Activated CD8-positive, alpha-beta memory T cell treated with anti-CD3 and anti-CD28 coated beads, Interleukin-2, amount 50 U/mL, for 24 hours (primary cell): ENCODE measurements around the gene FRMPD4.

Source experiments
- DNase-seq: peaks from one replicate; pipeline ENCODE4 v3.0.0-alpha.2; 2020; ENCODE audit errors: extremely low read depth

FRMPD4 gene

DNA sequence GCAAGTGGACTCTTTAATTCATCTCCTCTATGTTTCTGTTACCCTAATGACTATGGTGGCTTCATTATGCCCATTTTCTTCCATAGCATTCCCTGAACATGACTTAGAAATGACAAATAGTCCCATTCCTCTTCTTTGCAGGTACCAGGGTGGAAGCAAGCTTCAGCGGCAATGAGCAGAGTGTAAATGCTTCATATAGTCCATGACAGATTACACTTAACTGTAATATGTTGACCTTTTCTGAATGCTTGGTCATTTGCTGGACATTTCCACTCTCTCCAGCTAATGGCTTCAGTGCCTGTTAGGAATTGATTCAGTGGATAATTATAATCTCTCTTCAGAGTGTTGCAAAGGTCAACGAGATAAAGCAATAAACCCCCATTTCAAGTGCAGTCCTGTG lies 523.2 kb downstream of the FRMPD4 start:
- DNase-seq: no peak

DNA sequence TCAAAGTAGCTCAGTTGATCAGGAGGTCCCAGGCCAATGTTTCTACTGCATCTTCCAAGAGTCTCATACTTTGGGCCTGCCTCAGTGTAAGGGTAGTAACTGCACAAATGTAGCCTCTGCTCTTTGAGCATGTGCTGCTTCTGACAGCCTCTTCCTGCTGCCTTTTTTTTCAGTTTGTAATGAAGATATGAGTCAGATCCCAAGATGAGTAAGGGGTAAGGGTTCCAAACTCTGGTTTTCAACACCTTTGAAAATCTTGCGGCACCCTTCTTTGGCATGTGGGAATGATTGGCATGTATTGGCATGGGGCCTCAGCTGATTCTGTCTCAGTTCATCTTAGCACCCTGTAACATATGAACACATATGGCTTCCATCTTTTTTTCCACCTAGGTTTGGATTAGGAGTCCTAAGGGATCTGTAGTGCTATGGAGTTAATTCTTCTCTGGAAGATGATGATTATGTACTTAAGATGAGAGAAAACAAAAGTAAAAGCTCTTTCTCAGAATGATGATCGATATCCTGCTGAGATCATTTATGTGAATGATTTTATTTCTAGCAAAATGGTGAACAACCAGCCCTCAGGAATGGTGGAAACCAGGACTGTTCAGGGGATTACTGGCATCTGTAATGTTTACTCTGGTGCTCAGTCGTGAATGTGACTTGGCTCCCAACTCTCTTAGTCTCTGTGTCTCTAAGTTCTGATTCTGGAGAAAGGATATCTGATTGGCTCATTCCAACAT lies 534.3 kb downstream of the FRMPD4 start:
- no peak for DNase-seq

DNA sequence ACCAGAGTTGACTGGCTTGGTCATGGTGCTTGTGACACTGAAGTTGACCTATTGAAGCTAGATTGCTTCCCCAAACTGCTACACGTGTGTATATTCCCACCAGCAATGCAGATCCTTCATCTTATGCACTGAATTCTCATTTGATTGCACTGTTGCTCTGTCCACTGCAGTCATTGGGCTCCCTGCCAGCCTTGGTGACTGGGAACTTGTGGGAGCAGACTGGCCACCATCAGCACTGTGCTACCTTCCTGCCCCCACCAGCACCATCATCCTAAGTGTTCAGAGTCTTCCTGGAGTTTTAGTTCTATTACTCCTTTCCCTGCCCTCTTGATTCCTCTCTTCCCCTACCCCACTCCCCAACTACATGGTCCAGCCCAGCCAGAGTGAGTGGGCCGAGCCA lies 535.2 kb downstream of the FRMPD4 start:
- DNase-seq: no peak

DNA sequence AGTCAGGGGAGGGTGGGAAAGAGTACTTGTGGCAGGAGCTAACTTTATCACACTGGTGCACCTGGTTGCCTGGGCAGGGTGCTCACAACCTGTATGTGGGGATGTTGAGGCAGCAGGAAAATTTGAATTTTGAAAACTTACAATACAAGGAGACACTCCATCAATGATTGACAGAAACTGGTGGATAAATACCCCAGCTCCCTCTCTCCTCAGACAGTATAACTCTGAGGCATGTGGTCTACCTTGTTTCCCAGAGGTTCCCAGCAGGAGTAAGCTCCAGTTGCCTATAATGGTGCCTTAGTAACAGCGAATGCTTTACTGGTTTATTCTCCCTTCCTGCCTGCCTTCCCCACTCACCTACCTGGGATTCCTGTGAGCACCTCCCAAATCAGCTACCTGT lies 541.2 kb downstream of the FRMPD4 start:
- no peak for DNase-seq

DNA sequence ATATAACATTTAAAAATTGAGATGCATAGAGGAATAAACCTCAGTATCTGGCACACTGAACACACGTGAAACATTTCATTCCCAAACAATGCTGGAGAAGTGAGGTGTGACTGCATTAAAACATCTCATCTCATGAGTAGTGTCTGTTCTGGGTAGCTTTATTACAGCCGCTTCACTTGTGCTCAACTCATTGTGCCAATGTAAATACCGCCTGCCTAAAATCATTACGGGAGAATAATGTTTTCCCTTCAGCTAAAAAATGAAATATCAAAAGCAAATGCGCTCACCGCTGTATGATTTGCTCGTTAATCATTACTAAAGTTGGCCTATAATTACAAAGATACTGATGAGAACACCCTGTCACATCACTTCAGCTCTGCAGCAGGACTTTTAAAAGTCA lies 542.8 kb downstream of the FRMPD4 start:
- no peak for DNase-seq

DNA sequence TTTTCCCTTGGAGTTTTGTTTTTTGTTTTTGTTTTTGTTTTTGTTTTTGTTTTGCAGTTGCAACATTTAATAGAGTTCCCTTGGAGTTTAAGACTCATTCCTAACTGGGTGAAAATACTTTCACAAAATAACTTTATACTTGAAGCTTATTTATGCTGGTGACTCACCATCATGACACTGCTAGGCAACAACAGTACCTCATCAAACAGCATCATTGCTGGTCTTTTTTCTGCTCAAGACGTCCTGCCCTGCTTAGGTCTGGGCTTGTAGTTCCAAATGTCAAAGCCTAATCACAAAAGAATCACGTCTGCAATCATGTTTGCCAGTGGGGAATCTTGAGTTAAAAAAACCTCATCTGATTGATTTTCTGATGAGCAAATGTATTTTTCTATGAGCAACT lies 547.3 kb downstream of the FRMPD4 start:
- no peak for DNase-seq

DNA sequence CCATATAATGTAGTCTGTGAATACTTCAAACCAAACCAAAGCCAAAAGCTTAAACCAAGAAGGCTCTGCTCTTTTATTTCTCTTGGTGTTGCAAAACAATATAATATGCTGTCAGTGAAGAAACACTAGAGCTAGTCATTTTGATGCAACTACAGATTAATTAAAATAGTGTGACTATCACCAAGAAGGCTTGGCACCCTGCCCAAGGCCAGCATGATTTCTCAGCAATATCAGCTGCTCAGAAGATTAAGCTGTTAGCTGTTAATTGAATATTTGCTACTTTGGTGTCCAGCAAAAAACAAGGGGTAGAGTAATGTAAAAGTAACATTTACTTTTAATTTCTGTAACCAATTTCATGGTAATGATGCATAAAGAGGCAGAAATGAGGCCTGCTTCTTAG lies 548.1 kb downstream of the FRMPD4 start:
- DNase-seq: no peak

DNA sequence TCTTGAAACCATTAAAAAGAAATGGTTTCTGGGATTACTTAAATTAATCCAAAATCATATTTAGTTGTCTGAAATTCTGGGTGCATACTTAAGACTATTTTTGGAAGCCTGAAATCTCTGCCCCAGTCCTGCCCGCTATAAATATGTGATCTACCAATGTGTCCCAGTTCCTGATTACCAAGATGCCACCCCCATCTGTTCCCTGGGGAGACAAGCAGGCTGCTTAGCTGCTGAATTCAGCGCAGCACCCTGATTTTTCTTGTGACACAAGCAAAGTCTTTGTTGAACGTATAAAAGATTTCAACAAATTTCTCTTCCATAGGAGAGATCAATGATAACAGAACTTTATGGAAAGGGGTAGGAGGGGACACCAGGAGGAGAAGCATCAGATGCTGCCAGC lies 552.4 kb downstream of the FRMPD4 start:
- DNase-seq: no peak

DNA sequence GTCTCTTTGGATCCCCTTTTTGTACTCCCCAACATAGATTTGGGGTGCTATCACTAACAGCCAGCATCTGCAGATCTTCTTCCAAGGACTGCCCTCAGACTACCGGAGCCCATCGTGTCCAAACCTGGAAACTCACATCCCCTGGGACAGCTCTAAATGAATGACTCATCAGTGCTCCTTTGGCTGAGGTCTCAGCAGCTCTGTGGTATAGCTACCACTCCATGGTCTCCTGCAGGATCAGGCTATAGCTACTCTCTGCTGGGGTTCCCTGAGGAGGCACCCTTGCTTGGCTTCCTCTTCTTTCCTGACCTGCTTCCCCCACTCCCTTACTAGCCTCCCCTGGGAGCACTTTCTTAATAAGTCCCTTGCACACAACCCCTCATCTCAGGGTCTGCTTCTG lies 555.5 kb downstream of the FRMPD4 start:
- no peak for DNase-seq

DNA sequence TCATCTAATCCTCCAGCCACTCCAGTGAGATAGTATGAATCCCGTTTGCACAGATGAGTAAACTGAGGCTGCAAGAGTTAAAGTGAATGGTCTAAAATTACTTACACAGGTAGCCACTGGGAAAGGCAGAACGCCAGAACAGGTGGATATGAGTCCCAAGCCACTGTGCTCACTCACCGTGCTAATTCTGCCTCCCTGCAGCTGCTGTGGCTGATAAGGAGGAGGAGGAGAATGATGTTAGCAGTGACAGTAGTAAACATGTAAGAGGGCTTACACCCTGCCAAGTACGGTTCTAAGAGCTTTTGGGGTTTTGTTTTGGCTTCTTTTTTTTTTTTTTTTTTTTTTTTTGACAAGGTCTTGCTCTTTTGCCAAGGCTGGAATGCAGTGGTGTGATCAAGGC lies 562.5 kb downstream of the FRMPD4 start:
- no peak for DNase-seq

DNA sequence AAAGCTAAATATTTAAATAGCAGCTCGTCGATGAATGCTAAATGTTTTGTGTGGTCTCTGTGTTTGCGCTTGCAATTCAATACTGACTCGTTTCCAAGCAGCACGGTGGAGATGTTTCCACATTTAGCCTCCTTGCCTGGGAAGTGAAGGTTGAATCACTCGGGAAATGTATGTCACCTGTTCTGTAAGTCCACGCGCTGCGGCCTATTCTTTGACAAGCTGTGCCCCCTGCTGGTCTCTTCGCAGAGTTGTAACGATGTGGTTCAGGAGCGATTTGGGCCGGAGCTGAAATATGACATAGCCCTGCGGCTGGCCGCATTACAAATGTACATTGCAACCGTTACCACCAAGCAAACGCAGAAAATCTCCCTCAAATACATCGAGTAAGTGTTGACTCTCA lies 563.4 kb downstream of the FRMPD4 start:
- DNase-seq: no peak

DNA sequence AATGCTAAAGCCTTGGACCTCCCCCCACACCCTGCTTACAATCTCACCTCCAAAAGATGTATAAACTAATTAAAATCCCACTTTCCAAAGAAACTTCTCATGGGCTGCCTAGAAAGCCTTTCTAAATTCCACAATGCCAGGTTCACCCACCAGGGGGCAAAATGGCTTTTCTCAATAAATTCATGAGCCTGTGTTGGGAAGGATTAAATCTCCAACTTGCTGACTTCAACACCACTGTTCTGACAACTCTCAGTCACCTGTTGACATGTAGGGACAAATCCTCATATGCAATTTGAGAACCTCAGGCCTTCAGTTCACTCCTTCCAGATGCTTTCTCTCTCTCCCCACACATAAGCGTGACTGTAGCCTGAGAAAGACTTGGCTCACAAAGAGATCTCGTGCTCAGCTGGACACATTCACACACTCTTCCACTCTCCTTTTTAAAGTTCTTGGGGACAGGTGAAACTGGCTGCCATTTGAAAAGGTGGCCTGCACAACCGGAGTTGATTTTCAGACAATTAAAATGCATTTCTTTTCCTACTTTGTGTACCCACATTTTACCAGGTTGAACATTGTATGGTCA lies 564.3 kb downstream of the FRMPD4 start:
- DNase-seq: no peak

DNA sequence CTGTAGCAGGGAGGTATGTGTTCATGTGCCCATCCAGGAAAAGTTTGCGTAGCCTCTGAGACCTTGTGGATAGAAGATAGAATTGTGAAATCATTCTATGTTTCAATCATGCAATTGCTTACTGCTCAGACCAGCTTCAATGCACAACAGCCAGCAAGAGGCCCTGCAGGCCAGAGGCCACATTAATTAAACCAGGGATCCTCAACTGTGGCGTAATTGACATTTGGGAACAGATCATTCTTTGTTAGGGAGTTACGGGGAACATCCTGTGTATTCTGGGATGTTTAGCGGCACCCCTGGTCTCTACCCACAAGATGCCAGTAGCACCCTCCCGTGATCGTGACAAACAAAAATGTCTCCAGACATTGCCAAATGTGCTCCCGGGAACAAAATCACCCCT lies 566.4 kb downstream of the FRMPD4 start:
- no peak for DNase-seq

DNA sequence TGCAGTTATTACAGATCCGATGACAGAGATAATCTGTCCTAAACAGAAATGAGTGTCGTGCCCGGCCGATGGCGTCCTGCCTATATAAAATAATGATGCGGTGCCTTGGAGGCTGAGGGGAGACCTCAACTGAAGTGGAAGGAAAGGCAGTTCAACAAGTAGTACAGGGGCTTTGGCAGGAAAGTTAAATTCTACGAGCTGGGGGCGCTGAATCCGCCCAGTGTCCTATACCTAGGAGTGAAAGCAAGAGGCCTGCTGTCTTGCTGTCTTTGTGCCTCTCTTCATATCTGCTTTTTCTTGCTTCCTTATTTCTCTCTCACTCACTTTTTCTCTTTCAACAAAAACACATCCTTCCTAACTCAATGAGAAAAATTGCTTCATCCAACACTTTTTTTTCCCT lies 570.8 kb downstream of the FRMPD4 start:
- no peak for DNase-seq

DNA sequence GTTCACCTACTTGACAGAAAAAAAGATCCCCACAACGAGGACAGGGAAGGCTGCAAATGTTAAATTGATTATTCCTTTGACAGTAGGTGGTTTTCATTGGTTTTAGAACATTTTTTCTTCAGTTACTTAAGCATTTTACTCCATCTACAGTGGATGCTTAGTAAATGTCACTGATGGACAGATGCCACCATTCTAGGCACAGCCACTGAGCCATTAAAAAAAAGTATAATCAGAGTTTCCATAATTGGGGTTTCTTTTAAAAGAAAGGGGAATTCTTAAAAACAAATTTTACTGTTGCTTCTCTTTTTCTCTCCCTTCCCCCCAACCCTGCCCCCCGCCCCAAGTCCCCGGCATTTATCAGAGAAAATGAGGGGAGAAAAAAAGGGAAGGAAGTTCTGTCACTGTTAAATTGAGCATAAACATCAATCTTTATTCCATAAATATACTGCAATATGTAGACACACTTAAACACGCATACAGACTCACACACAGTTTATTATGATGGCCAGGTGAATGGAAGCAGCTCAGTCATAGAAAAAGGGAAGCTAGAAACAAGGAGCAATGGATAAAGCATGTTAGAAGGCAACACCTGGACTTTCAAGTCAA lies 573.3 kb downstream of the FRMPD4 start:
- no peak for DNase-seq

DNA sequence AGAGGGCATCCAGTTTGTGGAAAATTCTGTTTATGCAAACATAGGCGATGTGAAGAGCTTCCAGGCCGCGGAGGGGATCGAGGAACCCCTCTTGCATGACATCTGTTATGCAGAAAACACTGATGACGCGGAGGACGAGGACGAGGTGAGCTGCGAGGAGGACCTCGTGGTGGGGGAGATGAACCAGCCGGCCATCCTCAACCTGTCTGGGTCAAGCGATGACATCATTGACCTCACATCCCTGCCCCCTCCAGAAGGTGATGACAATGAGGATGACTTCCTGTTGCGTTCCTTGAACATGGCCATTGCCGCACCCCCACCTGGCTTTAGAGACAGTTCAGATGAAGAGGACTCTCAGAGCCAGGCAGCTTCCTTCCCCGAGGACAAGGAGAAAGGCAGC lies 578.3 kb downstream of the FRMPD4 start:
- no peak for DNase-seq

DNA sequence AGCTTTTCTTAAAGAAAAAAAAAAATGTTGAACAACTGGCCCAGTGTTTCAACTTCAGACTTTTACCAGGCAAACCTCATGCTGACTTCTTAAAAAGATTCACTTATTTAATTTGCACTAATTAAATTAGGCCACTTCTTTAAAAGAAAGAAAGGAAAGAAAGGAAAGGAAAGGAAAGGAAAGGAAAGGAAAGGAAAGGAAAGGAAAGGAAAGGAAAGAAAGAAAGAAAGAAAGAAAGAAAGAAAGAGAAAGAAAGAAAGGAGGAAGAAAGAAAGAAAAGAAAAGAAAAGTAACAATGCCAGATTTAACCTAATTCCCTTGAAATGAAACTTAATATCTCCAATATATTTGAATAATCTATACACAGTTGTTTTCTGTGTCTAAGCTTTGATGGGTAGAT lies 581.6 kb downstream of the FRMPD4 start:
- DNase-seq: no peak

DNA sequence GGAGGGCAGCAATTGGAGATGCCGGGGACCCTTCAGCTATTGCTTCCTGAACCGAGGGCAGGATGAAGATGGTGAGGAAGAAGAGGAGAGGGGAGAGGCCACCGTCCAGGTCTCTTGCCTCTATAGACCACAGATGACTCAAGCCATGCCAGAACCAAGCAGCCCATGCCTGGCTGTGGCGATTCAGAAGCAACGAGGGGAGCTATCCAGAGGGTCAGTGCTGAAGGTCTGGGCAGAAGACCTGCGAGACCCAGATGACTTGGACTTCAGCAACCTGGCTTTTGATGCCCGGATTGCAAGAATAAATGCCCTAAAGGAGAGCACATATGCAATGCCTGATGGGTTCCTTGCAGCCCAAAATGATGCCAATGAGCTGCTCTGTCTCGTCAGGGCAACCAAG lies 582.8 kb downstream of the FRMPD4 start:
- DNase-seq: no peak

DNA sequence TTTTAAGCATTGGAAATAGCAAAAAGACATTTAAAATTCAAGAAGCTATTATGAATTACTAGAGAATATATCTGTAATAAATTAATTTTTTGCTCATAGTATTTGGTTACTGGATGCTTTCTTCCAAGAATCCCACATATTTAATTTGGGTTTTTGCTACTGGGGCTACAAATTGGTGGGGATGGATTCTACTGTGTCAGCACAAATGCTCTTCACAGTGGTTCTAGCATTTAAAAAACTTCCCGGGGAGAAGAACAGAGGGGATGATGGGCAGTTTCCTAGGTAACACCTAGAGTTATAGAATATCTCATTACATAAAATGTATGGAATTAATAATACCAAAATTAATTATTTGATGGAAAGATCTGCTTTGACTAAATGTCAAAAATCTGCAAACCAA lies 584.0 kb downstream of the FRMPD4 start:
- no peak for DNase-seq

DNA sequence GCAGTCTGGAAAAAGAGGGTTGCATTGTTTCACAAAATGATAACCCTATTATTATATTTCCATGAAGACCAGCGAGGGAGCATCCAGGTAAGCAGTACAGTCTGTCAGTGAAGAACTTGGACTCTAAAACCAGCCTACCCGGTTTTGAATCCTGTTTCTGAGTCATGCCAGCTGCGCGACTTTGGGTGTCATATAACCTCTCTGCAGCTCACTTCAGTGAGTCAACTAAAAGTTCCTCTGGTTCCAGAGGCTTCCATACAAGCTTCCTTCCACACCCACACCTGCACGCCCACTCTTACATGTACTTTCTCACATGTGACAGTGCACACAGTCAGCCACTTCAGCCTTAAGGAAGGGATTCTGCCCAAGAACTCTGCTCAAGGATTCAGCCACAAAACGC lies 603.1 kb downstream of the FRMPD4 start:
- DNase-seq: no peak

DNA sequence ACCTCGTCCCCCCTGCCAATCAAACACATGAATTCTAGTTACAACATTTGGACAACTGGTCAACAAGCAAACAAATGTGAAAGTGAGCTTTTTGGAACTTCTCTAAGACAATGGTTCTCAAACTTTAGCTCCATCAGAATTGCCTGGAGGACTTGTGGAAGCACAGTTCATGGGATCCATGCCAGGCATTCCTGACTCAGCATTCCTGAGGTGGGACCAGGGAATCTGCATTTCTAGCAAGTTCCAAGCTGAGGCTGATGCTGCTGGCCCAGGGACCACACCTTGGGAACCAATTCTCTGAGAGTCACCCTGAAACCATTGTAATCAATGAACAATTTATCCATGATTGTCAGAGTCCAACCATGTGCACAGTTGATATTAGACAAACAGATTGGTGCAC lies 609.2 kb downstream of the FRMPD4 start:
- DNase-seq: no peak

DNA sequence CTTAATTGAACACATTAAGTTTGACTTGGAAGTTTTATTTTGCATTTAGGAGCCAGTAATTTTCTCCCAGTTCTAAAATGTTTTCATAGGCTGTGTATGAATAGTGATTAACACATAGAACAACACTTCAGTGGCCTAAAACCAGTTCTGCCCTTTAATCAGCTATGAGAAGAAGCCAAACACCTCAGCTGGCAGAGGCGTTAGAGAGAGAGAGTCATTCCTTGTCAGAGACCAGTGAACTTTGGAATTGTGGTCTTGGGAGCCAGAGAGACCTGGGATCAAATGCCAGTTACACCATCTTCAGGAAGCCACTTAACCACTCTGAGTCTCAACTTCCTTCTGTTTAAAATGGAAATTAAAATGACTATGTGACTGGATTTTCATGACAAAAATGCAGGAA lies 613.6 kb downstream of the FRMPD4 start:
- DNase-seq: no peak

DNA sequence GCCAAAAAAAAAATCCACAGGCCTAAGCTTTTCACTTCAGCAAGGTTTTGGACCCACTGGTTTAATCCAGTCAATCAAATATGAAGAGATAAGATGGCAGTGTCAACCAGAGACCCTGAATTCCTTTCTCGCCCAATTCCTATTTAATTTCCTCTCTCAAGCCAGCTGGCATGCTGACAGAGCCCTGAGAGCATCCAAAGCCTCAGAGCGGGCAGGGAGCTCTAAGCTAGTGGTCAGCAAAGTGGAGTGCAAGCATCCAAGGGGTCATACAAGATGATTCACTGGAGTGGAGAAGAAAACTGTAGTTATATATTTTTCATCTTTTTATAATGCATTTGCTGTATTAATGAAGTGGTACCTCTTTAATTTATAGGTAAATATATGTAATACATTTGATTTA lies 615.1 kb downstream of the FRMPD4 start:
- DNase-seq: no peak

DNA sequence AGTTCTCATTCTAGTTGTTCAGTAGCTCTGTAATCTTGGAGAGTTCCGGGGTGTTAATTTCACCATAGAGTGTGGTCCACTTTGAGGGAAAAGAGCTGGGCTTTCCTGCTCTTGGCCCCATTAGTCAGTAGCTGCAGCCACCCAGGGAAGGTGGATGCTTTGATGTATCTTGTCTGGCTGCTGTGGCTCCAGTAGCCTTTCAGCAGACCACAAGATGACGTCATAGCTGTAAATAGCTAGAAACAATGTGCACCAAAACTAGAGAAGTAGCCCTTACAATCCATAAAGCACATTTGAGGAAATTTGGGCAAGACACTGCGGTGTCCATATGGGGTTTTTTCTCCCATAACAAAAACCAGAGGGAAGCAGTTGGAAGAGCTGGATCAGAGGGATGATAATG lies 620.0 kb downstream of the FRMPD4 start:
- no peak for DNase-seq
